HG03469 (cell line): ENCODE measurements around the gene TMEM8B.
"Not testable (repeated sequence)": the region's sequence is repeated elsewhere in the genome, so short reads cannot be mapped to it uniquely, and the experiment has no call there.

Source experiments
- ATAC-seq: cut with Tn5 transposase; IDR thresholded peaks from one replicate; pipeline ENCODE4 v1.9.1; 2021; ENCODE audit warnings: mild to moderate bottlenecking, moderate library complexity, moderate number of reproducible peaks; ENCODE audit not compliant: unreplicated experiment

TMEM8B gene

DNA sequence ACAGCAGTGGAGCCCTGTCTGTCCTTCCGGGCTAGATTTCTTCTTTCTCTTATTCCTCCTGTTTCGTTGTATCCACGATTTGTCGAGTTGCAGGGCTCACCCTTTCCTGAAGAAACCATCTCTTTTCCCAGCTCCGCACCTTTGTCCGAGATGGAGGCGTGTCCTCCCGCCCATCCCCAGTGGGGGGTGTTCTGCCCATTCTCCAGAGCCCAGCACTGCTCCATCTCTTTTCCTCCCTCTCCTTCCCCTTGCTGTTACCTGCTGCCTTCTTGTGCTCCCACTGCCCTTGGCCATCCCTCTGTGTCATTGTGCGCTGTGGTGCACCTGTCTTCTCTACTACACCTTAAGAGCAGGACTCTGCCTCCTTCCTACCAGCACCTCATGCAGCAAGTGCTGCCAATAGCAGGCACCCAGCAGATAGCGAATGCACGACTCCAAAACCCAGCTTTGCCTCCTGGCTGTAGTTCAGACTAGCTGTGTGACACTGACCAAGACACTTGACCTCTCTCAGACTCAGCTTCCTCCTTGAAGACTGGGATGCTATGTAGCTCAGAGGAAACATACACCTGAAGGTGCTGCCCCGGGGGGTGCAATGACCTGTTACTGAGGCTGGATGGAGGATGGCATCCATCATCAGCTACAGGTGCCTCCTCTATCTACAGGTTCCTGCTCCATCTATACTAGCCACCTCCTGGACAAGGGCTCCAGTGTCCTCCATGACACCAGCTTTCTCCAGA, 32.3 kb downstream of the TMEM8B start:
- ATAC-seq = no peak

DNA sequence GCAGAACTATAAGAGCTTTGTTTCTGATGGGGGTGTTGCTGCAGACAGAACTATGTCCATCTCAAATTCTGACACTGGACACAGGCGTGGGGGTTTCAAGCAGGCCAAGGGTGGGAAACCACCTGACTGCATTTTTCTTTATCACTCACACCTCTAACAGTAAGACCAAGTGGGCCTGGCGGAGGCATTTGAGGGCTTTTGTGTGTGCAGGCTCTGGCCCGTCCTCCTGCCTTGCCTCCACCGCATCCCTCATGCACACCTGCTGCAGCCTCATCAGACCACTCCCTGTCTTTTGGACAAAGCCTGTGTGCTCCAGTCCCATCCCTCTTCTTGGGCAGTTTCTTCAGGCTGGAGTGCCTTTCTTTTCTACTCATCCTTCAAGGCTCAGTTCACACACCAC, 33.3 kb downstream of the TMEM8B start:
- ATAC-seq = no peak

DNA sequence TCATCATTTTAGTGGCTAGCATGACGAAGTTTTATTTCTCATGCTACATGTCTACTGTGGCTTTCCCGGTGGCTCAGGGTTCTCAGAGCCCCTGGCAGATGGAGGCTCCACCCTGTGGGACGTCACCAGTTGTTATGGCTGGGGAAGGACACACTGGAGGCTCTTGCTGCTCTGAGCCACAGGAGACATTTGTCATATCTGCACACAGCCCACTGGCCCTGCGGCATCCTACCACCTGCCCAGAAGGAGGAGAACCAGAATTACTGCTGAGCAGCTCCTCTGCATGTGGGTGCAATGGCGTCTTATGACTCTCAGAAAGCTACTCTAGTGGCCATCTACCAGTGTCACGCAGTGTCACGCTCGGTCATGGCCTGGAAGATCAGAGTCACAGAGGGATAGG, 34.6 kb downstream of the TMEM8B start:
- ATAC-seq = no peak

DNA sequence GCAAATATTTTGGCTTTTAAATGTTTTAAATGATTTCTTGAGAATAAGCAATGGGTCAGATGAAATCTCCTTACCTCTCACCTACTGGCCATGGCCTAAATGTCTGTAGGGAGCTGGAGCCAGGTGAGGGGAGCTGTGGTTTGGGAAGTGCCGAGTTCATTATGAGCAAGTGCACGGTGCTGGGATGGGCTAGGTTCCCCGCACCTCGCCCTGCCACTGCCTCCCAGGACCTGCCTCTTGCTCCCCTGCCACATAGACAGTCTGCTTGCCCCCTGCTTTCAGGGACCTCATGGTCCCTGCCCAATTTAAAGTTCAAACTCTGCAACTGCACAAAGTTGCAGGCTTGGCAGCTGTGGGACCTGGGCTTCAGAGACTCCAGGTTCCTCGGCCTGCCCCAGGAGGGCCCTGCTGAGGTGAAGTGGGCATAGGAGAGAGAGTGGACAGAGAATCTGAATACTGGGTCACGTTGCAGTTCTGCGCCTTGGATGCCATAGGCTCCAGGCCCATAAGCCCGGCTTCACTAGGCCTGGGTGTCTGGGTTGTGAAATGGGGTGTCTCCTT, 35.7 kb downstream of the TMEM8B start:
- no peak for ATAC-seq

DNA sequence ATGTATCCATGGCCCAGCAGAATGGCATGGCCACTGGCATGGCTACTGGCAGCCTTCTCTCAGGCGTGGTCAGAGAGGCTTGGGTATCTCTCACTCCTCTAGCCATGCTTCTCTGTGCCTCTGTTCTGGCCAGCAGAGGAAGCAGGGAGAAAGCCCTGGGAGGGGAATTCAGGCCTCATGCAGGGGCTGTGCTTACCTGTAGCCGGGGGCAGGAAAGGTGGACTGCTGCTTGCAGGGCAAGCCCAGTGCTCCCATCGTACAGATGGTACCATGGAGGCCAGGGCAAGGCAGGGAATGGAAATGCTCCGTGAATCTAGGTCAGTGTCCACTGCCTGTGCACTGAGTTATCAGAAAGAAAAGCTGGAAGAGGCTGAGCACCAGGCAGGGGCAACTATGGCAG, 38.5 kb downstream of the TMEM8B start:
- ATAC-seq = no peak

DNA sequence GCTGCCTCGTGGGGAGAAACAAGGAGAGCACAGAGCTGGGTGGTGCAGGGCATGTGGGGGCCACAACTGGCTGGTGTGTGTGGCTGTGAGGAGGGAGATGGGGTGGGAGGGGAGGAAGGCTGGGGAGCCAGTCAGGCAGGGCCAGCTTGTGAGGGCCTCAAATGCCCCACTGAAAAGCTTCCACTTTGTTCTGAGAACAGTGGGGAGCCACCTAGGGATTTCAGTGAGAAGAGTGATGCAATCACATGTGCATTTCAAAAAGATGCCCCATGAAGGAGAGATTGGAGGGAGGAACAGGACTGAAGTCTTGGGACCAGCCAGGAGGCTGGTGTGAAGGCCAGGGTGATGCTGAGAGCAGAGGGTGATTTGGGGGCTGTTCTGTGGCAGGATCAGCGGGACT, 39.9 kb downstream of the TMEM8B start:
- no peak for ATAC-seq

DNA sequence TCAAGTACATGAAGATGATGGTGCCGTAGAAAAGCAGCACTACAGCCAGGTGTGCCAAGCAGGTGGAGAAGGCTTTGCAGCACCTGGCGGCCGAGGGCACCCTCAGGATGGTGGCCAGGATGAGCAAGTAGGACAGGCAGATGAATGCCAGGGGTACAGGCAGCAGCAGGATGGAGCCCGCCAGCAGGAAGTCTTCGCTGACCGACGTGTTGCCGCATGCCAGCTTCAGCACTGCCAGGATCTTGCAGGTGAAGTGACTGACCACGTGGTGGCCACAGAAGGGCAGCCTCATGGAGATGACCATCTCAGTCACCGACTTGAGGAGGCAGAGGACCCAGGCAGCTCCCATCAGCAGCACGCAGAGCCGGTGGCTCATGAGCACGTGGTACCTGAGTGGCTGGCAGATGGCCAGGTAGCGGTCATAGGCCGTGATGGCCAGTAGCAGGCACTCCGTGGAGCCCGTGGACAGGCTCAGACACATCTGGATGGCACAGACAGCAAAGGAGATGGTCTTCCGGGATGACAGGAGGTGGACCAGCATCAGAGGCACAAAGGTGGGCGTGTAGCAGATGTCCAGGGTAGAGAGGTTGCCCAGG, 40.7 kb downstream of the TMEM8B start:
- ATAC-seq = no peak

DNA sequence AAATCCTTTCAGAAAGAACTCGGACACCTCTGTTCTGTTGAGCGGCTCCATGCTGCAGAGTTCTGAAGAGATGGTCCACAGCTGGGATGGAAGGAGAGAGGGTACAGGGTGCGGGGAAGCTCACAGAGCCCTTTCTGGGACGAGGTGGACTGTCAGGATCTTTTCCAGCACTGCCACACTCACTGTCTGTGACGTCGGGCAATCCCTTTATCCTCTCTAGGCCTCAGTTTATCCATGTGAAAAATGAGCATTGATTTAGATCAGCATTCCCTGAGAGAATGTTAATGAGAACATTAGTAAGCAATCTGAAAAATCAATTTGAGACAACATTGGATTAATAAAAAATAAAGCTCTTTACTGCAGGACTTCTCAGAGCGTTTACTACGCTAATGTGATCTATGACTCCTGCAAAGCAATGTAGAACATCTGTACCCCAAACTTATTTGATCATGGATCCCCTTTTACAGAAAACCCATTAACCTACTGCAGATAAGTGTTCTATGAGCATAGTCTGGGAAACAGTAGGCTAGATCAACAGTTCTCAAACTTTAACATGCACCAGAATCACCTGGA, 41.4 kb downstream of the TMEM8B start, which contains the start of gene OR13J1:
TSS of gene OR13J1 (minus strand) at position 51 of the 573 bp plus-strand sequence. CDS start at position 51, 0 bp downstream.
- no peak for ATAC-seq

DNA sequence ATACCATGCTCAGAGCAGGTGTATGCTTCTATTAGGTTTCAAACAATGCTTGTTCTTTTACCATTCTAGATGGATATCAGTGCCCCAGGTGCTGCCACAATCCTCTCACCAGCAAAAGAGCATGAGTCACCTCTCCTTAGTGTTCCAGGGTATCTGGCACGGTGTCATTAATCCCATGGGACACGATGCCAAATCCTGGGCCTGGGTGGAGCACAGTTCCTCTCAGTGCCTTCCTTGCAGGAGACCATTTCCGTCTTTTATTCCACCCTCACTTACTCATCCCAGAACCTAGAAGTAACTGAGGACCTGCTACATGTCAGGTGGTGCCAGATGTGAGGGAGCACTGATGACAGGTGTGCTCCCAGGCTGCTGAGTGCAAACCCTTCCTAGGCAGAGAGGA, 42.5 kb downstream of the TMEM8B start:
- ATAC-seq = no peak

DNA sequence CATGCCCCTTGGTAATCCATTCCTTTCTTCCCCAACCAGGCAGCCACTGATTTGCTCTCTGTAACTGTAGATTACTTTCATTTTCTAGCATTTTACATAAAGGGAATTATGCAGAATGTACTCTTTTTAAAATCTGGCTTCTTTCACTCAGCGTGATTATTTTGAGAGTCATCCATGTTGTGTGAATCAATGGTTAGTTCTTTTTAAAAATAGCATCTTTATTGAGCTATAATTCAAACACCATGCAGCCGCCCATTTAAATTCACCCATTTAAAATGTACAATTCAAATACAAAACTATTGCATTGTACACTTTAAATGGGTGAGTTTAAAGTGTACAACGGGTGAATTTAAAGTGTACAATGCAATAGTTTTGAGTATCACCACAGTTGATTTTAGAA, 43.5 kb downstream of the TMEM8B start:
- no peak for ATAC-seq

DNA sequence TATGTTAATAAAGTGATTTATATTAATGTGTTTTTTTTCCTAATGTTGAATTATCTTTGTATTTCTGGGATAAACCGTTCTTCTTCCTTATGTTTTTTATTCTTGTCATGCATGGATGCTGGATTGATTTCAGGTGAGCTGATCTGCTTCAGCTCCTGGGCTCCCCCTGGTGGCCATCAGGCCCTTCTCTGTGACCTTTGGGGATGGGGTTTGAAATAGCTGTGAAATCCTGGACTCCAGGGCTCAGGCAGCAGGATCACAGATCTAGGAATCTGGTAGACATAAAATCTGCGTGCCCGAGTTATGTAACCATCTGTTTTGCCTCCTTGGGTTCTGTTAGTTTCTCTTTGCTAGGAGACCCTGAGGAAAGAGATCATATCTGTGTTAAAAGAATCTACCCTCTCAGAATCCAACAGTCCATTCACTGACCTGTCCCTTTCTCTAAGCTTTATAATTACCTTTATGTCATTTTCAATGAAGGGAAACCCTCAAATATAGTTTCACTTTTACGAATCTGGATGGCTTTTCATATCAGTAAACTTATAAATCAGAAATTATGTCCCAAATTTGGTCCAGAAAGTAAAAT, 53.3 kb downstream of the TMEM8B start:
- ATAC-seq = no peak

DNA sequence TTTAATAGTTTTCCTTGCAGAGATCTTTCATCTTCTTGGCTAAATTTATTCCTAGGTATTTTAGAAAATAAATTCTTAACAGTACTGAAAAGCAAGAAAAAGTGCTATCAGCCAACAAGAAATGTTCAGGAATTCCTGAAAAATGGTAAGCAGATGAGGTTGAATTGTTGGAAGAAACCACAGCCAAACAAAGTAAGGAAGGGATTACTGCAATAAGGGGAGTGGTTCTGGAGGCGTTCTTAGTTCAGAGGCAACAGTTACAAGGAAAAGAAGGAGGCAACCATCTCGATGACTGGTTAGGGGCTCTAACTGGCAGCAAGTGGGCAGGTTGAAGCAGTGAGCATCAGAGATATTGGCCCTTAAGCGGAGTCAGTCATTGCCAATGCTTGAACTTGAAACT, 54.0 kb downstream of the TMEM8B start:
- no peak for ATAC-seq

DNA sequence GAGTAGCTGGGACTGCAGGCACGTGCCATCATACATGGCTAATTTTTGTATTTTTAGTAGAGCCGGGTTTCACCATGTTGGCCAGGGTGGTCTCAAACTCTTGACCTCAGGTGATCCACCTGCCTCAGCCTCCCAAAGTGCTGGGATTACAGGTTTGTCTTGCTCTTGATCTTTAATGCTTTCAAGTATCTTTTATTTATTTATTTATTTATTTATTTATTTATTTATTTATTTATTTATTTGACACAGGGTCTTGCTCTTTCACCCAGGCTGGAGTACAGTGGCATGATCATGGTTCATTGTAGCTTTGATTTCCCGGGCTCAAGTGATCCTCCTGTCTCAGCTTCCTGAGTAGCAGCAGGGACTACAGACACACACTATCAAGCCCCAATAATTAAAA, 55.9 kb downstream of the TMEM8B start:
- ATAC-seq = not testable (repeated sequence)

DNA sequence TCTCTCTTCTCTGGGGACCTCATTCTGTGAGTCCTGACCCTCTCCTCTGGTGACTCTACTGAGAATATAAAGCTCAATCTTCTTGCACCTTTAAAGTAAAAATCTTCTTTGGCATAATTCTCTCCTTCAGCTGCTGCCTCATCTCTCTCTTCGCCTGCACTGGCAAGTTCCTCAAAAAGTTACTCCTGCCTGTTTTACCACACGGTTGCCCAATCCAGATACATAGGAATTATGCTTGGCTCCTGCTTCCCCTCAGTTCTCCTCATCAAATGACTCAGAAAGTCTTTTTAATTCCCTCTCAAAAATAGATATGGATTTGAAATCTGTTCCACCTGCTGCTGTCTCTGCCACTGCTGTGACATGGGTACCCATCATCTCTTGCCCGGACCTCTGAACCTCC, 62.6 kb downstream of the TMEM8B start:
- no peak for ATAC-seq

DNA sequence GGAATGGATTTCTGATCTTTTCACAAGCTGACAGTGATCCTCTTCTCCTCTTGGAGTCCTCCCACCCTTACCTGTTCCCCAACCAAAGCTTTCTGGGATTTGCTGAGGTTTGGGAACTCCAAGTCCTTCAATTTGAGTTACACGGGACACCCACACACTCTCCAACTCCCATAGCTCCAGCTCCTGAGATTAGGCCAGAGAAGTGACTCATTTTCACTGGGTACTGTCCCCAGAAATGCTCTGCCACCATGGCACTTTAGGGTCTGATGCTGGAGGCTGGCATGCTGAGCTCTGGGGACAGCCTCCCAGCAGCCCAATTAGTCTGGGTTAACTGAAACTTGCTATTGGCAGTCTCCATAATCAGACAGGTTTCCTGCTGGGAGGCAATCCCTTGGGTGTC, 63.0 kb downstream of the TMEM8B start:
- ATAC-seq = no peak

DNA sequence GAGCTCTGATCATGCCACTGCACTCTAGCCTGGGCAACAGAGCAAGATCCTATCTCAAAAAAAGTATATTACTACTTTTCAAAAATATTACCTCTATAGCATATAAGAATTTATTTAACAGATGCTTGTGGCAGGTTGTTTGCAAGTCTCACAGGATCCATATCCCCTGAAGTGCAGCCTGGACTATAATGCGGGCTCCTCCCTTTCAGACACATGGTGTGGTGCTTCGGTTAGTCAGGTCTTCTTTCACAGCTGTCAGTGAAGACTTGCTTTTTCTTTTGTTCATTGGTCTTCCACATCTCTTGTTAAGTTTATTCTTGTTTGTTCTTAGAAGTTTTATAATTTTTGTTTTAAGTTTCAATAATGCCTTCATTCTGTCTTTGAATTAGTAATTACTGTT, 67.5 kb downstream of the TMEM8B start:
- no peak for ATAC-seq

DNA sequence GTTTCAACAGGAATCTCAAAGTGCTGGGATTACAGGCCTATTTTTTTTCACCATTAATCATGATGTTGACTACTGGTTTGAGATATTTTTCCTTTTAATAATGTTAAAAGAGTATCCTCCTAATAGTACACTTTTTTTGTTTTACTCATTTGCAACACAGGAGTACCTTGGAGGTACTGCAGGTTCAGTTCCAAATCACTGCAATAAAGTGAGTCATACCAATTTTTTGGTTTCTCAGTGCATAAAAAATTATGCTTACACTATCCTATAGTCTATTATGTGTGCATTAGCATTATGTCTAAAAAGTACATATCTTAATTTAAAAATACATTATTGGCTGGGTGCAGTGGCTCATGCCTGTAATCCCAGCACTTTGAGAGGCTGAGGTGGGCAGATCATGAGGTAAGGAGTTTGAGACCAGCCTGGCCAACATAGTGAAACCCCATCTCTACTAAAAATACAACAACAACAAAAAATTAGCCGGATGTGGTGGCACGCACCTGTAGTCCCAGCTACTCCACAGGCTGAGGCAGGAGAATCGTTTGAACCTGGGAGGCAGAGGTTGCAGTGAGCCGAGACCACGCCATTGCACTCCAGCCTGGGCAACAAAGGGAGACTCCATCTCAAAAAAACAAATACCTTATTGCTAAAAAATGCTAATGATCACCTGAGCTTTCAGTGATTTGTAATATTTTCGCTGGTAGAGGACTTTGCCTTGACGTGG, 68.5 kb downstream of the TMEM8B start:
- not testable (repeated sequence) for ATAC-seq

DNA sequence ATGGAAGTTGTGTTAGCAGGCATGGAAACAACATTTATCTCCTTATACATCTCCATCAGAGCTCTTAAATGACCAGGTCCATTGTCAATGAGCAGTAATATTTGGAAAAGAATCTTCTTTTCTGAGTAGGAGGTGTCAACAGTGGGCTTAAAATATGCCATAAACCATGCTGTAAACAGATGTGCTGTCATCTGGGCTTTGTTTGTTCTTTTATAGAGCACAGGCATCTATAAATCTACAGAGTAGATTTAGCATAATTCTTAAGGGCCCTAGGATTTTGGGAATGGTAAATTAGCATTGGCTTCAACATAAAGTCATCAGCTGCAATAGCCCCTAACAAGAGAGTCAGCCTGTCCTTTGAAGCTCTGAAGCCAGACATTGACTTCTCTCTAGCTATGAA, 69.3 kb downstream of the TMEM8B start:
- no peak for ATAC-seq

DNA sequence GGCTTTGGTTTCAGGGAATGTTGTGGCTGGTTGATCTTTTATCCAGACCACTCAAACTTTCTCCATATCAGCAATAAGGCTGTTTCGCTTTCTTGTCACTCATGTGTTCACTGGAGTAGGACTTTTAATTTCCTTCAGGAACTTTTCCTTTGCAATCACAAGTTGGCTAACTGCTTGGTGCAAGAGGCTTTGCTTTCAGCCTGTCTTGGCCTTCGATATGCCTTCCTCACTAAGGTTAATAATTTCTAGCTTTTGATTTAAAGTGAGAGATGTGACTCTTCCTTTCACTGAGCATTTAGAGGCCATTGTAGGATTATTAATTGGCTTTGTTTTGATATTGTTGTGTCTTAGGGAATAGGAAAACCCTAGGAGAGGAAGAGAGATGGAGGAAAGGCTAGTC, 70.0 kb downstream of the TMEM8B start:
- ATAC-seq = no peak

DNA sequence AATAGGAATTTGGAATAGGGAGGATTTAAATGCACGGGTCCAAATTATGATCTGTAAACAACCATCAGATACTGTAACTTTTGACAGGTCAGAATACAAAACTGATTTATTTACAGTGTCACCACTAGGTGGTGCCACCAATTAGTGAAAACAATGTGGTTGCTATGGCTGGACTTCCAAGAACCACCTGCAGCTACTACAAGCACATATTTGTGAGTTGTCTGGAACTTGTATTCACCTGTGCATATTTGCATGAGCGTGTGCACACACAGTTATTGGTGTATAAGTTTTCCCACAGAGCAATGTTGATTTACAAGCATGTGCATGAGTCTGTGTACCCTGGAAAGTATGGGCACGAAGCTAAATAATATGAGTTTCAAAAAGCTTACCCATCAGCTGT, 74.0 kb downstream of the TMEM8B start:
- ATAC-seq = no peak

DNA sequence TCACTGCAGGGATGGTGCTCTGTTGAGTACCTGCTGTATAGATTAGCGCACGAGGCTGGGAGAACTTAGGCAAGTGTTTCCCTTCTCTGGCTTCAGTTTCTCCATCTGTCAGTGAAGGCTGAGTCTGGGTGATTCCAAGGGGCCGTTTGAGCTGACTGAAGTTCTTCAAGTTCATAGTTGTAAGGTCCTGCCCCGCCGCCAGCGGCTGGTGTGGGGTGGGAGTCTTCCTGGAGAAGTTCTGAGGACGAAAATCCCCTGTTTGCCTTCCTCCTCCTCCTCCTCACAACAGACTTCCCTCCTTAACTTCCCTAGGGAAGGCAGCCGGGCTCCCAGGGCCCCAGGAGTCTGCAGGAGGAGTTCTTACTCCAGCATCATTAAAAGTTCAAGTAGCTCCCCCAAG, 75.3 kb downstream of the TMEM8B start:
- ATAC-seq = no peak
